HuH-7.5 (cell line): ENCODE data around the gene NOB1.
"Not testable (repeated sequence)": the region's sequence is repeated elsewhere in the genome, so short reads cannot be mapped to it uniquely, and the experiment has no call there.

Experiments
- DNase-seq: peaks from one replicate; pipeline ENCODE4 v3.0.0; 2011; ENCODE audit warnings: low spot score

Gene NOB1

DNA sequence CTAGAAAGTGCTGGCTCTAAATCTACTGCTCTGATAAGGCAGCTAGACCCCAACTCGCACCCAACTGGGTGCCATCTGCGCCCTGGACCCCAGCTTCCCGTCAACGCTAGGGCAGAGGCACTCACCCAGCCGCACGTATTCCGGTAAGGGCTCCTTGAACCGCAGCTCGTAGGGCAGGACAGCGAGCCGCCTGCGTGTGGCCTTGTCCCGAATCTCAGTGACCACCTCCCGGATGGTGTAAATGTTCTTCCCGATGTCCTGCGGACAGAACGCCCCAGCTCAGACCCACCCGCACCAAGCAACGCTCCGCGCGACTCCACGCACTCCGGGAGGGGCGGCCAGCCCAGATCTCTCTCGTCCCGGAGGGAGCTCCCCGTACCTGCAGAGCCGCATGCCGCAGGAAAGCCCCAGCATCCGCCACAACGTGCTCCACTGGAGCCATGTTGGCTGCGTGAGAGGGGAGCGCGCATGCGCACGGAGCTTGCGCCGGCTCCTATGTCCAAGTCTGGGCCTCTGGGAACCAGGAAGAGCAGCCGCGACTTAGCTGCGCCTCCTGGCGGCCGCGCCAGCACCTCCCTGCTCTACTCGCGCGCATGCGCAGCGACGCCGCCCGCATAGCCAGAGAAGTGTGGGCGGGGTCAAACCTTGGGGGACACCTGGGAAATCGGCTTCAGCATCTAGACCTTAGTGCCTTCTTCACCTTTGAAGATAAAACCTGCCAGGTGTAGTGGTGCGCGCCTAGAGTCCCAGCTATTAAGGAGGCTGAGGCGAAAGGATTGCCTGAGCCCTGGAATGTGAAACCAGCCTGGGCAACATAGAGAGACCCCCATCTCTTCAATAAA lies at the start of gene NOB1:
NOB1 (minus strand) TSS at position 458 of the 842 bp plus-strand sequence; CDS start at position 442, 16 bp downstream.
- DNase-seq = peak; percentile 88

GRCh38 chr16:69804297-69804696 lies 49.6 kb upstream of the NOB1 start:
- no peak for DNase-seq

GRCh38 chr16:69799611-69800031 lies 44.9 kb upstream of the NOB1 start:
- DNase-seq = no peak

DNA sequence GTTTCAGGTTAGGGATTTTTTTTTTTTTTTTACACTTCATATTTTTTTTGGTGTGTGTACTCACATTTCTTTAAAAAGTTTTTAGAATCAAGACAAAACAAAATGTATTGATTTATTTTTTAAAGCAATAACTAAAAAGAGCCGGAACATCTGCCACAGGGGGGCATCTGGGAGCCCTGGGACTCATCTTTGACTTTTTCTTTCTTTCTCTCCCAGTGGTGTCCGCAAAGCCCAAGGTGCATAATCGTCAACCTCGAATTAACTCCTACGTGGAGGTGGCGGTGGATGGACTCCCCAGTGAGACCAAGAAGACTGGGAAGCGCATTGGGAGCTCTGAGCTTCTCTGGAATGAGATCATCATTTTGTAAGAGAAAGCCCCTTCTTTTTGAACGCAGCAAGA lies 43.7 kb upstream of the NOB1 start:
- DNase-seq = no peak

- DNase-seq = peak; percentile 23
Observed at GRCh38 chr16:69796285-69797118, 41.8 kb upstream of the NOB1 start.

- DNase-seq = no peak
Observed at GRCh38 chr16:69794486-69794885, 39.8 kb upstream of the NOB1 start.

DNA sequence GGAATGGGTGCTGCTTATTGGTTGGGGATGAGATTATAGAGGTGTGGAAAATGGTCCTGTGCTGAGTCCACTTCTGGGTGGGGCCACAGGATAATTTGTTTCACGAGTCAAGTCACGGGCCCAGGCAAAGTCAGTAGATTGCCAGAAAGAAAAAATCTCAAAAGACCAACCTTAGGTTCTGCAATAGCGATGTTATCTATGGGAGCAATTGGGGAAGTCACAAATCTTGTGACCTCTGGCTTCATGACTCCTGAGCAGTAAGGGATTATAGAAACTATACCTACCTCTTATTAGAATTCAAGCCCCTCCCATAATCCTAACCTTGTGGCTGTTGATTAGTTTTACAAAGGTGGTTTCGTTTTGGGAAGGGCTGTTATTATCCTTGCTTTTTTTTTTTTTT lies 38.8 kb upstream of the NOB1 start:
- no peak for DNase-seq

- DNase-seq = not testable (repeated sequence)
Observed at GRCh38 chr16:69791391-69791847, 36.7 kb upstream of the NOB1 start.

GRCh38 chr16:69787883-69788282 lies 33.2 kb upstream of the NOB1 start:
- no peak for DNase-seq

DNA sequence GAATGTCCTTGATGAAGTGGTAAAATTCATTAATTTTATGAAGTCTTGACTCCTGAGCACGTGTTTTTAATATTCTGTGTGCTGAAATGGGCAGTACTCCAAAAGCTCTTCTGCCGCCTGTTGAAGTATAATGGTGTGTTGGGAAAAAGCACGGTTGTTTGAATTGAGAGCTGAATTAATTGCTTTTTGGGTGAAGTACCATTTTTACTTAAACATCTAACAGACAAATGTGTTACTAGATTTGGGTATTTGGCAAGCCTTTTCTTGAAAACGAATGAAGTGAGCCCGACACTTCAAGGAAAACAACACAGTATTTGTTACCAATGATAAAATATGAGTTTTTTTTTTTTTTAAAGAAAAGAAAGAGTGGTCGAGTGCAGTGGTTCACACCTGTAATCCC lies 29.9 kb upstream of the NOB1 start:
- DNase-seq = no peak

DNA sequence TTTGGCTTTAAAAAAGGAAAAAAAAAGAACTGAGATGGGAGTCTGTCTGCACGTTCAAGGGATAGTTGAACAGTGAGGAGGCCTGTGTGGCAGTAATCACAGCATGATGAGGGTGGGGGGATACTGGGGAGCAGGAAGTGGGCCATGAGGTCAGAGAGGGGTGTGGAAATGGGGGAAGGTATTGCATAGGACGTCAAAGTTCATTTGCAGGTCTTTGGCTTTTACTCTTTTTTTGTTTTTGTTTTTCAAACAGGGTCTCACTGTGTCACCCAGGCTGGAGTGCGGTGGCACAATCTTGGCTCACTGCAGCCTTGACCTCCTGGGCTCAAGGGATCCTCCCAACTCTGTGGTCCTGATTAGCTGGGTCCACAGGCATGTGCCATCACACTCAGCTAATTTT lies 26.4 kb upstream of the NOB1 start:
- no peak for DNase-seq

- DNase-seq = no peak
Observed at GRCh38 chr16:69779724-69780123, 25.0 kb upstream of the NOB1 start.

- DNase-seq = no peak
Observed at GRCh38 chr16:69775563-69775962, 20.8 kb upstream of the NOB1 start.

- no peak for DNase-seq
Observed at GRCh38 chr16:69773260-69773947, 18.7 kb upstream of the NOB1 start.

DNA sequence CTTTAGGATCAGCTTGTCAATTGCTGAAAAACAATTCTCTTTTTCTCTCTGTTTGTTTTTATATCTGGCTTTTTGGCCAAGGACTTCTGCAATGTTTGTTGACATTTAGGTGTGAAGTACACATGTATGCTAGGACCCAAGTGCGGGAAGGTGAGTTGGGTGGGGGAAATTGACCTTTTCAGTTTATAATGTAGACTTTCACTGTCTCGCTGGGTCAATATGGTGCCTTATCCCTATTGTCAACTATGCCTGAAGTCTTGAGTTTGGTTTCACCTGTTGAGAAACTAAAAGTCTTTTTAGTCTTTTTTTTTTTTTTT lies 16.9 kb upstream of the NOB1 start:
- DNase-seq = no peak

GRCh38 chr16:69769404-69769803 lies 14.7 kb upstream of the NOB1 start:
- DNase-seq = no peak

GRCh38 chr16:69768666-69769065 lies 13.9 kb upstream of the NOB1 start:
- DNase-seq = no peak

GRCh38 chr16:69767459-69768229 lies 12.9 kb upstream of the NOB1 start:
- DNase-seq = no peak

DNA sequence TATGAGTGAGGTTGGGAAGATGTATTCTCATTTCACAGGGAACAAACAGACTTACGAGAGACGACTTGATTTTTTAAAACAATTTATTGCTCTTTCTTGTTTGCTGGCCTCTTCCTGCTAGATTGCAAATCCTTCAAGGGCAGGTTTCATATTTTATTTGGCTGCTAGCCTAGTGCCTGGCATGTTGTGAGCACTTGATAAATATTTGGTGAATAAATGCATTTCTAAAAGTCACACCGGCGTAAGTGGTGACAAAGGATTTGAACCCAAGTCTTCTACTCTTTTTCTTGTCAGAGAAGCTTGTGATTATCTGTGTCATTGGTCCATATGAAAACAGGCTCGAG lies 8.8 kb upstream of the NOB1 start:
- DNase-seq = no peak

DNA sequence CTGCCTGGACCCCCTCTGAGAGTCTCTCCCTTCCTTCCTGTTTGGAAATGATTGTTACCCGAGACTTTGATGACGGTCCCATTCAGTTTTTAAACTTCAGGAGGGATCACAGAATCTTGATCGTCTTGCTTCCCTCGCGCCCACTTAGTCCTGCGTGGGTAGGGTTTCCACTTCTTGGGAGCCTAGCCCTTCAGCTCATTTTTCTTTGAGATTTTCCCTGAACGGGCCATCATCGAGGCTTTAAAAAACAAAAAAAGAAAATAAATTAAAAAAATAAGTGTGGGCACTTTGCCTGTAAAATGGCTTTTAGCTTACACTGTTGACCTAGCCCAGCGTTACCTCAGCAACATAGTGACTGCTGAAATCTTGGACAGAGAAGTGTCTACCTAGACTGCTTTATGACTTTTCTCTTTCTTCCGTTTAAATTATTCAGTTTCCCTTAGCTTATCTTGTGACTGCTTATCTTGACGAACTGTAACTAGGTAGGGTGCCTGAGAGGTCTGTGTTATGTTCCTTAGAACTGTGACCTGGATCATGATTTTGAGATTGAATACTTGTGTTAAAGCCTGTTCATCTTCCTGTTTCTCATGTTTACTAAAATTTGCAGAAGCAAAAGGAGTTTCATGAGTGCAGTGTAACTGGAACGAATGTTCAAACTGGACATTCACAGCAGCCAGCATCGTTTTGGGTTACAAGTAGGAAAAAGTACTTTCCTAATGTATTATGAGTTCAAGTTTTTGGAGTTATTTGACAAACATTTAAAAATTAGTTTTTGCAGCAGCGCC lies 8.3 kb upstream of the NOB1 start:
- no peak for DNase-seq
